ENCODE results near the gene NRL.

DNA sequence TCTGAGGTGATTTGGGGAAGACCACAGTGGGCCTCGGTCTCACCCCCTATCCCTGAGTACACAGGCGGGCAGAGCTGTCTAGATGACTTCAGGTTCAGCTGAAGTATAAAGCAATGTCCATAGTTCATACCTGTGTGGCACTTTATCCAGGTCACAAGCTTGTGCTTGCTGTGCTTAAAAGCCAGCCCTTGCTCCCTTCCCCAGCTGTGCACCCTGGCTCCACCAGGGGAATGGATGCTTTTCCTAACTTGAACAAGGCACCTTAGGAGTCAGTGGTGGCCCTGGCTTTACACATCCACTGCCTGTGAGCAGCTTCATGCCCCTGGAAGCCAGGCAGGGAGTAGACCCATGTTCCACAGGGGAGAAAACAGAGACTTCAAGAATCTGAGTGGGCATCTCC lies 57.5 kb downstream of the NRL start:
- TF ChIP-seq POLR2A (IDR thresholded peaks at IDR 0.05): no peak
- TF ChIP-seq POLR2AphosphoS5 (IDR thresholded peaks at IDR 0.05): no peak
- no peak for TF ChIP-seq EP300 (IDR thresholded peaks at IDR 0.05)
